Measurements from ENCODE around the gene ARHGEF9. TPM values are rescaled to one million over a fixed set of nuclear protein-coding genes. Genes with fewer than 3 reads are reported as not detected.
"Not testable (repeated sequence)": the region's sequence is repeated elsewhere in the genome, so short reads cannot be mapped to it uniquely, and the experiment has no call there.

ARHGEF9 gene
- total RNA-seq, 1 donor from 2014 or later: 20.9 TPM

GRCh38 chrX:63809173-63809572, 24.2 kb upstream of the ARHGEF9 start:
- Mint-ChIP-seq H3K4me3 (ENCODE audit: low read depth) (no peak overlapping the region), H3K9me3 (ENCODE audit: low read depth) (peaks cover 14% of the 10 kb centered on the region), H3K36me3 (ENCODE audit: insufficient read depth) (no peaks in the 10 kb centered on the region), H3K4me1 (ENCODE audit: low read depth) (peaks cover 3% of the 10 kb centered on the region), H3K27me3 (no peaks in the 10 kb centered on the region), H3K27ac (no peak overlapping the region)
- DNase-seq (ENCODE audit: low spot score, unreplicated experiment): no peak
- TF ChIP-seq, protein P1, sequence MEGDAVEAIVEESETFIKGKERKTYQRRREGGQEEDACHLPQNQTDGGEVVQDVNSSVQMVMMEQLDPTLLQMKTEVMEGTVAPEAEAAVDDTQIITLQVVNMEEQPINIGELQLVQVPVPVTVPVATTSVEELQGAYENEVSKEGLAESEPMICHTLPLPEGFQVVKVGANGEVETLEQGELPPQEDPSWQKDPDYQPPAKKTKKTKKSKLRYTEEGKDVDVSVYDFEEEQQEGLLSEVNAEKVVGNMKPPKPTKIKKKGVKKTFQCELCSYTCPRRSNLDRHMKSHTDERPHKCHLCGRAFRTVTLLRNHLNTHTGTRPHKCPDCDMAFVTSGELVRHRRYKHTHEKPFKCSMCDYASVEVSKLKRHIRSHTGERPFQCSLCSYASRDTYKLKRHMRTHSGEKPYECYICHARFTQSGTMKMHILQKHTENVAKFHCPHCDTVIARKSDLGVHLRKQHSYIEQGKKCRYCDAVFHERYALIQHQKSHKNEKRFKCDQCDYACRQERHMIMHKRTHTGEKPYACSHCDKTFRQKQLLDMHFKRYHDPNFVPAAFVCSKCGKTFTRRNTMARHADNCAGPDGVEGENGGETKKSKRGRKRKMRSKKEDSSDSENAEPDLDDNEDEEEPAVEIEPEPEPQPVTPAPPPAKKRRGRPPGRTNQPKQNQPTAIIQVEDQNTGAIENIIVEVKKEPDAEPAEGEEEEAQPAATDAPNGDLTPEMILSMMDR (IDR thresholded peaks at IDR 0.05; ENCODE audit: unreplicated experiment): no peak

- not testable (repeated sequence) for H3K4me3 Mint-ChIP-seq (ENCODE audit: low read depth); H3K27ac Mint-ChIP-seq; H3K4me1 Mint-ChIP-seq (ENCODE audit: low read depth); DNase-seq (ENCODE audit: low spot score, unreplicated experiment); H3K27me3 Mint-ChIP-seq; H3K36me3 Mint-ChIP-seq (ENCODE audit: insufficient read depth)
- H3K9me3 Mint-ChIP-seq (ENCODE audit: low read depth): peaks cover 22% of the 10 kb centered on the region
Observed at GRCh38 chrX:63795406-63795805, 10.4 kb upstream of the ARHGEF9 start.

- peaks cover 7% of the 10 kb centered on the region for H3K9me3 Mint-ChIP-seq (ENCODE audit: low read depth)
- peak overlapping the region; percentile 39 for H3K4me3 Mint-ChIP-seq (ENCODE audit: low read depth)
- H3K36me3 Mint-ChIP-seq (ENCODE audit: insufficient read depth): peaks cover 4% of the 10 kb centered on the region
- TF ChIP-seq, protein P1 (IDR thresholded peaks at IDR 0.05; ENCODE audit: unreplicated experiment): no peak
- DNase-seq (ENCODE audit: low spot score, unreplicated experiment): no peak
- H3K27ac Mint-ChIP-seq: no peak overlapping the region
- H3K4me1 Mint-ChIP-seq (ENCODE audit: low read depth): no peaks in the 10 kb centered on the region
- peaks cover 4% of the 10 kb centered on the region for H3K27me3 Mint-ChIP-seq
Observed at GRCh38 chrX:63785708-63786040, 660 bp upstream of the ARHGEF9 start.

- H3K27me3 Mint-ChIP-seq: peaks cover 4% of the 10 kb centered on the region
- DNase-seq (ENCODE audit: low spot score, unreplicated experiment): no peak
- H3K27ac Mint-ChIP-seq: no peak overlapping the region
- H3K36me3 Mint-ChIP-seq (ENCODE audit: insufficient read depth): peaks cover 4% of the 10 kb centered on the region
- H3K4me1 Mint-ChIP-seq (ENCODE audit: low read depth): no peaks in the 10 kb centered on the region
- TF ChIP-seq, protein P1 (IDR thresholded peaks at IDR 0.05; ENCODE audit: unreplicated experiment): no peak
- peak overlapping the region; percentile 69 for H3K4me3 Mint-ChIP-seq (ENCODE audit: low read depth)
- H3K9me3 Mint-ChIP-seq (ENCODE audit: low read depth): peaks cover 11% of the 10 kb centered on the region
Observed at GRCh38 chrX:63784346-63784901, 590 bp downstream of the ARHGEF9 start.

GRCh38 chrX:63782515-63782914, 2.5 kb downstream of the ARHGEF9 start:
- no peak for DNase-seq (ENCODE audit: low spot score, unreplicated experiment)
- Mint-ChIP-seq H3K27me3 (peaks cover 4% of the 10 kb centered on the region), H3K27ac (no peak overlapping the region), H3K36me3 (ENCODE audit: insufficient read depth) (peaks cover 8% of the 10 kb centered on the region), H3K4me3 (ENCODE audit: low read depth) (no peak overlapping the region), H3K4me1 (ENCODE audit: low read depth) (no peaks in the 10 kb centered on the region), H3K9me3 (ENCODE audit: low read depth) (peaks cover 20% of the 10 kb centered on the region)
- TF ChIP-seq, protein P1 (IDR thresholded peaks at IDR 0.05; ENCODE audit: unreplicated experiment): no peak

DNA sequence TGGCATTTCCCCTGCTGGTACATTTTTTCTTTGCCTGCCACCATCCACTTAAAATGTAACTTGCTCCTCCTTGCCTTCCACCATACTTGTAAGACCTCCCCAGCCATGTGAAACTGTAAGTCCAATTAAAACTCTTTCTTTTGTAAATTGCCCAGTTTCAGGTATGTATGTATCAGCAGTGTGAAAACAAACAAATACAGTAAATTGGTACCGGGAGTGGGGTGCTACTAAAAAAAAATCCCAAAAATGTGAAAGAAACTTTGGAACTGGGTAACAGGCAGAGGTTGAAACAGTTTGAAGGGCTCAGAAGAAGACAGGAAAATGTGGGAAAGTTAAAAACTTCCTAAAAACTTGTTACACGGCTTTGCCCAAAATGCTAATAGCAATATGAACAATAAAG, 16.3 kb downstream of the ARHGEF9 start:
- Mint-ChIP-seq H3K4me3 (ENCODE audit: low read depth) (no peak overlapping the region), H3K27me3 (no peaks in the 10 kb centered on the region), H3K36me3 (ENCODE audit: insufficient read depth) (peaks cover 4% of the 10 kb centered on the region), H3K4me1 (ENCODE audit: low read depth) (no peaks in the 10 kb centered on the region), H3K27ac (no peak overlapping the region), H3K9me3 (ENCODE audit: low read depth) (peaks cover 37% of the 10 kb centered on the region)
- DNase-seq (ENCODE audit: low spot score, unreplicated experiment): no peak
- TF ChIP-seq, protein P1 (IDR thresholded peaks at IDR 0.05; ENCODE audit: unreplicated experiment): no peak
